Measurements from ENCODE around the gene CDS2.

DNA sequence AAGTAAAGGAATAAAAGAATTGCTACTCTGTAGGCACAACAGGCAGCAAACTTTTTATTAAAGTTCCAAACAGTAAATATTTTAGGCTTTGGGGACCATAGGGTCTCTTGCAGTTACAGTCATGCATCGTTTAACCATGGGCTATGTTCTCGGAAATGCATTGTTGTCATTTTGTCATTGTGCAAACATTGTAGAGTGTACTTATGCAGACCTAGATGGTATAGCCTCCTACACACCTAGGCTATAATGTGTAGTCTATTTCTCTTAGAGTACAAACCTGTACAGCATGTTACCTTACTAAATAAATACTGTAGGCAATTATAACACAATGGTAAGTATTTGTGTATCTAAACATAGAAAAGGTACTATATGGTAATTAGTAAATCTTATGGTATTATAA, 54.7 kb downstream of the CDS2 start:
- TF ChIP-seq TAF1 (conservative IDR thresholded peaks at IDR 0.05), result no peak
- TF ChIP-seq FOXA1 (IDR thresholded peaks at IDR 0.05), result no peak
- no peak for TF ChIP-seq GABPA (IDR thresholded peaks at IDR 0.05 in 1 of 2, conservative IDR thresholded peaks at IDR 0.05 in 1 of 2)
- TF ChIP-seq, protein P1, sequence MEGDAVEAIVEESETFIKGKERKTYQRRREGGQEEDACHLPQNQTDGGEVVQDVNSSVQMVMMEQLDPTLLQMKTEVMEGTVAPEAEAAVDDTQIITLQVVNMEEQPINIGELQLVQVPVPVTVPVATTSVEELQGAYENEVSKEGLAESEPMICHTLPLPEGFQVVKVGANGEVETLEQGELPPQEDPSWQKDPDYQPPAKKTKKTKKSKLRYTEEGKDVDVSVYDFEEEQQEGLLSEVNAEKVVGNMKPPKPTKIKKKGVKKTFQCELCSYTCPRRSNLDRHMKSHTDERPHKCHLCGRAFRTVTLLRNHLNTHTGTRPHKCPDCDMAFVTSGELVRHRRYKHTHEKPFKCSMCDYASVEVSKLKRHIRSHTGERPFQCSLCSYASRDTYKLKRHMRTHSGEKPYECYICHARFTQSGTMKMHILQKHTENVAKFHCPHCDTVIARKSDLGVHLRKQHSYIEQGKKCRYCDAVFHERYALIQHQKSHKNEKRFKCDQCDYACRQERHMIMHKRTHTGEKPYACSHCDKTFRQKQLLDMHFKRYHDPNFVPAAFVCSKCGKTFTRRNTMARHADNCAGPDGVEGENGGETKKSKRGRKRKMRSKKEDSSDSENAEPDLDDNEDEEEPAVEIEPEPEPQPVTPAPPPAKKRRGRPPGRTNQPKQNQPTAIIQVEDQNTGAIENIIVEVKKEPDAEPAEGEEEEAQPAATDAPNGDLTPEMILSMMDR (IDR thresholded peaks at IDR 0.05; ENCODE audit: low read depth, low read length, missing input control), result no peak
- TF ChIP-seq, protein P2, sequence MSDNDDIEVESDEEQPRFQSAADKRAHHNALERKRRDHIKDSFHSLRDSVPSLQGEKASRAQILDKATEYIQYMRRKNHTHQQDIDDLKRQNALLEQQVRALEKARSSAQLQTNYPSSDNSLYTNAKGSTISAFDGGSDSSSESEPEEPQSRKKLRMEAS (IDR thresholded peaks at IDR 0.05), result no peak
- no peak for TF ChIP-seq RAD21 (IDR thresholded peaks at IDR 0.05)
- TF ChIP-seq YY1 (IDR thresholded peaks at IDR 0.05), result no peak
